Cortex of kidney (tissue), 1 donor: ENCODE measurements around the gene RRBP1.

ENCODE experiments used
- DNase-seq: peaks from one replicate; lab custom pipeline; 2025; lab: John Stamatoyannopoulos, UW

RRBP1 gene

GRCh38 chr20:17621229-17621968 lies 60.6 kb downstream of the RRBP1 start:
- no peak for DNase-seq

GRCh38 chr20:17620371-17621228 lies 61.4 kb downstream of the RRBP1 start:
- no peak for DNase-seq

GRCh38 chr20:17619351-17620093 lies 62.5 kb downstream of the RRBP1 start:
- DNase-seq: no peak

GRCh38 chr20:17618673-17619013 lies 63.4 kb downstream of the RRBP1 start:
- no peak for DNase-seq

GRCh38 chr20:17617868-17618672 lies 64.0 kb downstream of the RRBP1 start:
- no peak for DNase-seq

GRCh38 chr20:17617212-17617867 lies 64.7 kb downstream of the RRBP1 start:
- no peak for DNase-seq

- no peak for DNase-seq
Measured at GRCh38 chr20:17616480-17617211, 65.4 kb downstream of the RRBP1 start.

GRCh38 chr20:17615645-17616479 lies 66.2 kb downstream of the RRBP1 start:
- no peak for DNase-seq

GRCh38 chr20:17614812-17615644 lies 67.0 kb downstream of the RRBP1 start:
- DNase-seq: no peak

- no peak for DNase-seq
Measured at GRCh38 chr20:17614176-17614811, 67.7 kb downstream of the RRBP1 start.

GRCh38 chr20:17613328-17614175 lies 68.5 kb downstream of the RRBP1 start:
- no peak for DNase-seq

GRCh38 chr20:17612992-17613327 lies 69.1 kb downstream of the RRBP1 start:
- DNase-seq: no peak

GRCh38 chr20:17612287-17612991 lies 69.6 kb downstream of the RRBP1 start:
- no peak for DNase-seq

GRCh38 chr20:17611540-17612286 lies 70.3 kb downstream of the RRBP1 start:
- DNase-seq: no peak

GRCh38 chr20:17611290-17611539 lies 70.8 kb downstream of the RRBP1 start:
- DNase-seq: no peak

GRCh38 chr20:17610566-17611289 lies 71.3 kb downstream of the RRBP1 start:
- no peak for DNase-seq
